HL-60/S4 (cell line): ENCODE data around the gene RAI14.

Experiments used
- in situ Hi-C: fragments of 300-500 bp; cut with MboI; formaldehyde crosslinking; loops from 2 replicates; pipeline ENCODE4 v1.14.3; 2022; ENCODE audit warnings: low sequenced_read_pairs

The RAI14 gene

GRCh38 chr5:34656001-34656699, at the start of gene RAI14:
Gene RAI14 (plus strand): TSS chr5:34656328. CDS start chr5:34686920, 30,592 bp downstream.
- in situ Hi-C loops: no loop called here

GRCh38 chr5:34608368-34608767, 47.8 kb upstream of the RAI14 start:
- in situ Hi-C loops: no loop called here

- in situ Hi-C loops: no loop called here
Observed at GRCh38 chr5:34608859-34609648, 47.1 kb upstream of the RAI14 start.

- in situ Hi-C loops: no loop called here
Observed at GRCh38 chr5:34609951-34610441, 46.1 kb upstream of the RAI14 start.

GRCh38 chr5:34610546-34610945, 45.6 kb upstream of the RAI14 start:
- in situ Hi-C loops: no loop called here

GRCh38 chr5:34611464-34612415, 44.4 kb upstream of the RAI14 start:
- in situ Hi-C loops: no loop called here

- in situ Hi-C loops: no loop called here
Observed at GRCh38 chr5:34616651-34617050, 39.5 kb upstream of the RAI14 start.

- in situ Hi-C loops: no loop called here
Observed at GRCh38 chr5:34618371-34619065, 37.6 kb upstream of the RAI14 start.

GRCh38 chr5:34620185-34620584, 35.9 kb upstream of the RAI14 start:
- in situ Hi-C loops: no loop called here

GRCh38 chr5:34621277-34622097, 34.6 kb upstream of the RAI14 start:
- in situ Hi-C loops: no loop called here

GRCh38 chr5:34622098-34622400, 34.1 kb upstream of the RAI14 start:
- in situ Hi-C loops: no loop called here

- in situ Hi-C loops: no loop called here
Observed at GRCh38 chr5:34624691-34625090, 31.4 kb upstream of the RAI14 start.

GRCh38 chr5:34625246-34625645, 30.9 kb upstream of the RAI14 start:
- in situ Hi-C loops: no loop called here

GRCh38 chr5:34626036-34626435, 30.1 kb upstream of the RAI14 start:
- in situ Hi-C loops: no loop called here

- in situ Hi-C loops: no loop called here
Observed at GRCh38 chr5:34626751-34627150, 29.4 kb upstream of the RAI14 start.

- in situ Hi-C loops: no loop called here
Observed at GRCh38 chr5:34627794-34628193, 28.3 kb upstream of the RAI14 start.

GRCh38 chr5:34628373-34628772, 27.8 kb upstream of the RAI14 start:
- in situ Hi-C loops: no loop called here

- in situ Hi-C loops: no loop called here
Observed at GRCh38 chr5:34630596-34630995, 25.5 kb upstream of the RAI14 start.

GRCh38 chr5:34632807-34633422, 23.2 kb upstream of the RAI14 start:
- in situ Hi-C loops: no loop called here
